ENCODE data around the gene GRK5. TPM values are rescaled to one million over a fixed set of nuclear protein-coding genes. Genes with fewer than 3 reads are reported as not detected.

Gene GRK5
- total RNA-seq, 1 experiment from 2014 or later, result 1.2 TPM

- Histone ChIP-seq H3K79me1 (ENCODE audit: insufficient read depth, low read depth, low read length, poor library complexity, severe bottlenecking) (no peaks in the 10 kb centered on the region), H2BK5ac (ENCODE audit: insufficient read length, low read length) (no peak overlapping the region), H3K18ac (ENCODE audit: insufficient read length, low read depth, low read length) (no peak overlapping the region), H4K8ac (replicated peaks; ENCODE audit: insufficient read length, low read depth, low read length) (no peak overlapping the region), H2AK5ac (ENCODE audit: insufficient read length, low read length) (no peak overlapping the region), H2BK12ac (ENCODE audit: insufficient read length, low read depth, low read length) (no peak overlapping the region), H3K4me2 (ENCODE audit: insufficient read depth, insufficient read length, low read length) (no peak overlapping the region), H3K23ac (ENCODE audit: insufficient read length, low read depth, low read length) (no peak overlapping the region), H3K9me3 (ENCODE audit: control insufficient read depth, low read depth, low read length) (no peaks in the 10 kb centered on the region), H3K14ac (ENCODE audit: insufficient read depth, low read length) (no peak overlapping the region), H2BK120ac (ENCODE audit: low read depth, low read length, poor library complexity, severe bottlenecking) (no peak overlapping the region), H3K4ac (ENCODE audit: low read depth, low read length) (no peak overlapping the region), H4K5ac (ENCODE audit: insufficient read length, low read depth, low read length) (no peak overlapping the region), H3K4me1 (ENCODE audit: insufficient read depth, low read length) (no peaks in the 10 kb centered on the region), H2AFZ (ENCODE audit: low read length) (no peak overlapping the region), H2BK20ac (ENCODE audit: low read depth, low read length, poor library complexity, severe bottlenecking) (no peak overlapping the region), H2BK15ac (ENCODE audit: low read depth, low read length) (no peak overlapping the region), H4K91ac (ENCODE audit: insufficient read length, low read depth, low read length) (no peak overlapping the region), H3K56ac (ENCODE audit: insufficient read length, low read depth, low read length) (no peak overlapping the region), H3K23me2 (ENCODE audit: insufficient read length, low read depth, low read length, poor library complexity, severe bottlenecking) (no peaks in the 10 kb centered on the region), H3T11ph (ENCODE audit: low read length) (no peak overlapping the region), H4K20me1 (ENCODE audit: control insufficient read depth, insufficient read depth, insufficient read length) (no peaks in the 10 kb centered on the region), H3K9ac (ENCODE audit: extremely low read depth, insufficient read length, low read length) (no peak overlapping the region), H3K27ac (ENCODE audit: insufficient read length, low read depth, low read length) (no peak overlapping the region), H3K27me3 (ENCODE audit: insufficient read depth, low read length) (no peaks in the 10 kb centered on the region), H3K79me2 (ENCODE audit: insufficient read depth, low read length) (no peaks in the 10 kb centered on the region)
- Mint-ChIP-seq H3K4me3 (no peak overlapping the region), H3K27ac (no peak overlapping the region), H3K4me1 (peaks cover 3% of the 10 kb centered on the region in 2 experiments; a peak in 3 of 4 replicates), H3K36me3 (ENCODE audit: insufficient read depth in 1 of 3, low read depth in 3 of 3) (peaks cover 0 to 2% (median 0%) of the 10 kb centered on the region in 3 experiments; a peak in 2 of 7 replicates), H3K27me3 (ENCODE audit: low read depth) (no peaks in the 10 kb centered on the region), H3K9me3 (peaks cover 10 to 12% of the 10 kb centered on the region in 2 experiments; a peak in 4 of 5 replicates)
- WGBS (ENCODE audit: extremely low coverage, insufficient read length, low lambda C conversion rate), result no CpG with 5 or more reads among the region's 6 CpGs
- TF ChIP-seq CTCF (conservative IDR thresholded peaks at IDR 0.05), result no peak
- no peak for DNase-seq
These were observed 20.5 kb downstream of the GRK5 start for GRCh38 chr10:119227825-119228224.

All from H9 (cell line).